ENCODE results near the gene TRIM62.

The TRIM62 gene

DNA sequence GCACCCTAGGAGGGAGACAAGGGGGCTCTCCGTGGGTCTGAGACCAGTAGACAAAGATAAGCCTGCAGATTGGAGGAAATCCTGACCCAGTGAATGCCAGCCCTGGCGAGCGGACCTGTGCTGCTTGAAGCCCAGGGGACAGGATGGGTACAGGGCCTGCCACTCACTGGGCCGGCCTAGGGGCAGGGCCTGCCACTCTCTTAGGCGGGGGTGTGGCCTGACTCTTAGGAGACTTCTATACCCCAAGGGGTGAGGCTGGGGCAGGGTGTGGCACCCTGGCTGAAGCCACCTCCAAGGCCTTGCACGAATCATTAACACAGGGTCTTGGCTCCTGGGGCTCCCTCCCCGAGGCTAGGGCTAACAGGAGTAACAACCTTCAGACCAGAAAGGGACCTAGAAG, 30.7 kb downstream of the TRIM62 start:
- Histone ChIP-seq H3K36me3 (replicated peaks; ENCODE audit: insufficient read depth, low read length) (no peaks in the 10 kb centered on the region), H3K9me2 (replicated peaks; ENCODE audit: insufficient read depth, low read length) (no peaks in the 10 kb centered on the region), H3K27ac (ENCODE audit: low read length) (no peak overlapping the region), H3K4me3 (ENCODE audit: low read length) (no peak overlapping the region), H3K9ac (ENCODE audit: low read length) (no peak overlapping the region), H4K20me1 (ENCODE audit: insufficient read depth, low read length) (no peaks in the 10 kb centered on the region), H3K79me2 (ENCODE audit: low read length) (no peaks in the 10 kb centered on the region), H3K27me3 (replicated peaks; ENCODE audit: insufficient read depth, low read length) (no peaks in the 10 kb centered on the region), H3K4me2 (ENCODE audit: low read depth, low read length) (no peak overlapping the region), H3K9me3 (replicated peaks; ENCODE audit: insufficient read depth, low read length) (no peaks in the 10 kb centered on the region), H3F3A (ENCODE audit: insufficient read depth, low read length) (no peaks in the 10 kb centered on the region), H3K4me1 (ENCODE audit: low read length) (no peaks in the 10 kb centered on the region), H2AFZ (ENCODE audit: low read length) (no peak overlapping the region)
- no peak for DNase-seq
- TF ChIP-seq, protein P1, sequence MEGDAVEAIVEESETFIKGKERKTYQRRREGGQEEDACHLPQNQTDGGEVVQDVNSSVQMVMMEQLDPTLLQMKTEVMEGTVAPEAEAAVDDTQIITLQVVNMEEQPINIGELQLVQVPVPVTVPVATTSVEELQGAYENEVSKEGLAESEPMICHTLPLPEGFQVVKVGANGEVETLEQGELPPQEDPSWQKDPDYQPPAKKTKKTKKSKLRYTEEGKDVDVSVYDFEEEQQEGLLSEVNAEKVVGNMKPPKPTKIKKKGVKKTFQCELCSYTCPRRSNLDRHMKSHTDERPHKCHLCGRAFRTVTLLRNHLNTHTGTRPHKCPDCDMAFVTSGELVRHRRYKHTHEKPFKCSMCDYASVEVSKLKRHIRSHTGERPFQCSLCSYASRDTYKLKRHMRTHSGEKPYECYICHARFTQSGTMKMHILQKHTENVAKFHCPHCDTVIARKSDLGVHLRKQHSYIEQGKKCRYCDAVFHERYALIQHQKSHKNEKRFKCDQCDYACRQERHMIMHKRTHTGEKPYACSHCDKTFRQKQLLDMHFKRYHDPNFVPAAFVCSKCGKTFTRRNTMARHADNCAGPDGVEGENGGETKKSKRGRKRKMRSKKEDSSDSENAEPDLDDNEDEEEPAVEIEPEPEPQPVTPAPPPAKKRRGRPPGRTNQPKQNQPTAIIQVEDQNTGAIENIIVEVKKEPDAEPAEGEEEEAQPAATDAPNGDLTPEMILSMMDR (IDR thresholded peaks at IDR 0.05; ENCODE audit: low read length) = no peak
- TF ChIP-seq EZH2 (optimal IDR thresholded peaks at IDR 0.05; ENCODE audit: low read depth, low read length) = no peak
- TF ChIP-seq EZH2phosphoT487 (IDR thresholded peaks at IDR 0.05; ENCODE audit: low read length) = no peak

DNA sequence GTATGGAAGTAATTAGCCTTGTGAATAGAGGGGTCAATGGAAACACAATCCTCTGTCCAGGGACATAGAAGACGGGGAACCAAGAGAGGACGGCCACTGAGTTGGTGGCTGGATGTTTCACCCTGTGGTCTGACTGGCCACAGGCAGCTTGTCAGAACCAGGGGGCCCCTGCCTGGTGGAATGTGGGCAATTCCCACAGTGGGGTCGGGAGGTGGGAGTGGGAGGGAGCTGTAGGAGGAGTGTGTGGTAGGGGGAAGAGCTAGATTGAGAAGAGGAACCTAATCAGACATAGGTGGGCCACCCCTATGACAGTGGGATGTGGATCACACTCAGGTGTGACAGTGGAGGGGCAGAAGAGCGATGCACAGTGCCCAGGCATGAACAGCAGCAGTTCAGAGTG, 31.3 kb downstream of the TRIM62 start:
- Histone ChIP-seq H3K79me2 (ENCODE audit: low read length) (no peaks in the 10 kb centered on the region), H4K20me1 (ENCODE audit: insufficient read depth, low read length) (no peaks in the 10 kb centered on the region), H3K9me3 (replicated peaks; ENCODE audit: insufficient read depth, low read length) (no peaks in the 10 kb centered on the region), H3K27me3 (replicated peaks; ENCODE audit: insufficient read depth, low read length) (no peaks in the 10 kb centered on the region), H3K4me3 (ENCODE audit: low read length) (no peak overlapping the region), H3F3A (ENCODE audit: insufficient read depth, low read length) (no peaks in the 10 kb centered on the region), H3K4me1 (ENCODE audit: low read length) (no peaks in the 10 kb centered on the region), H3K36me3 (replicated peaks; ENCODE audit: insufficient read depth, low read length) (no peaks in the 10 kb centered on the region), H2AFZ (ENCODE audit: low read length) (no peak overlapping the region), H3K27ac (ENCODE audit: low read length) (no peak overlapping the region), H3K9ac (ENCODE audit: low read length) (no peak overlapping the region), H3K4me2 (ENCODE audit: low read depth, low read length) (no peak overlapping the region), H3K9me2 (replicated peaks; ENCODE audit: insufficient read depth, low read length) (no peaks in the 10 kb centered on the region)
- no peak for DNase-seq
- TF ChIP-seq EZH2phosphoT487 (IDR thresholded peaks at IDR 0.05; ENCODE audit: low read length) (no peak), EZH2 (optimal IDR thresholded peaks at IDR 0.05; ENCODE audit: low read depth, low read length) (no peak)
- TF ChIP-seq, protein P1 (IDR thresholded peaks at IDR 0.05; ENCODE audit: low read length) = no peak

DNA sequence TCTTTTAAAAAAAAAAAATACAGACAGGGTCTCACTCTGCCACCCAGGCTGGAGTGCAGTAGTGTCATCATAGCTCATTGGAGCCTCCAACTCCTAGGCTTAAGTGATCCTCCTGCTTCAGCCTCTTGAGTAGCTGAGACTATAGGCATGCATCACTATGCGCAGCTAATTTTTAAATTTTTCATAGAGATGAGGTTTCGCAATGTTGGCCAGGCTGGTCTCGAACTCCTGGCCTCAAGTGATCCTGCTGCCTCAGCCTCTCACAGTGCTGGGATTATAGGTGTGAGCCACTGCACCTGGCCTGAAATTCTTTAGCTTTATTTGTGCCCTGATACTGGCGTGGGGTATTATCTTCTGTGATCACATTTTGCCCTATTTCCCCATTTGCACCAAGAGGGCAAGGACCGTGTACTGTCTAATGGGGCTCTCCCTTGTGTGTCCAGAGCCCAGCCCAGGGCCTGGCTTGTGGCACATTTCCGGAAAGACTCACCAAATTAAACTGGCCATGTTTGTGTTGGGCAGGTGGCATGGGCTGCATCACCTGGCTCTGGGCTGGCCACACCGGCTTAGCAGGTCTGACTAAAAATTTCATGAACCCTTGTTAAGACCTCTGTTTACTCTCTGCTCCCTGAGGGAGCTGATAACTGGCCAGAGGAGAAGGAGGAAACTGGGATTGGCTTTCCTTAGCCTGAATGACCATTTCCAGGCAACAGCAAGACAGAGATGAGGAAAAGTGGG, 32.2 kb downstream of the TRIM62 start:
- no peaks in the 10 kb centered on the region for H3F3A ChIP-seq (ENCODE audit: insufficient read depth, low read length)
- no peaks in the 10 kb centered on the region for H3K9me2 ChIP-seq (replicated peaks; ENCODE audit: insufficient read depth, low read length)
- H2AFZ ChIP-seq (ENCODE audit: low read length) = no peak overlapping the region
- no peaks in the 10 kb centered on the region for H4K20me1 ChIP-seq (ENCODE audit: insufficient read depth, low read length)
- no peak for DNase-seq
- H3K4me1 ChIP-seq (ENCODE audit: low read length) = no peaks in the 10 kb centered on the region
- no peaks in the 10 kb centered on the region for H3K36me3 ChIP-seq (replicated peaks; ENCODE audit: insufficient read depth, low read length)
- H3K9me3 ChIP-seq (replicated peaks; ENCODE audit: insufficient read depth, low read length) = no peaks in the 10 kb centered on the region
- H3K4me2 ChIP-seq (ENCODE audit: low read depth, low read length) = no peak overlapping the region
- H3K9ac ChIP-seq (ENCODE audit: low read length) = no peak overlapping the region
- H3K27ac ChIP-seq (ENCODE audit: low read length) = no peak overlapping the region
- H3K79me2 ChIP-seq (ENCODE audit: low read length) = no peaks in the 10 kb centered on the region
- TF ChIP-seq EZH2phosphoT487 (IDR thresholded peaks at IDR 0.05; ENCODE audit: low read length) (no peak), EZH2 (optimal IDR thresholded peaks at IDR 0.05; ENCODE audit: low read depth, low read length) (no peak)
- no peak overlapping the region for H3K4me3 ChIP-seq (ENCODE audit: low read length)
- H3K27me3 ChIP-seq (replicated peaks; ENCODE audit: insufficient read depth, low read length) = no peaks in the 10 kb centered on the region

DNA sequence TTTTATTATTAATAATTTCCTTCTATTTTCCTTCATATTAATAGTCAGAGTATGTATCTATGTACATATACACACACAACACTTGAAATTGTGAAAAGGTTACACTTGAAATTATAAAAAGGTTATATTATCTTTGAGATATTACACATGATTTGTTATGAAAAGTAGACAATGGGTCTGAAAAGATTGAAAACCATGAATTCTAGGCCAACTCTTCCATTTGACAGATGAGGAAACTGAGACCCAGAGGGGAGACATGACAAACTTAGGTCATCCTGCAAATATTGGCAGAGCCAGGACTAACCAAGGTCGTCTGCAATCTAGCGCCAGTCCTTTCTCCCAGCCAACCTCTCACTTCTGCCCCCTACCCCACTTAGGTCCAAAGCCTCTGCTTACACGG, 33.2 kb downstream of the TRIM62 start:
- H3K36me3 ChIP-seq (replicated peaks; ENCODE audit: insufficient read depth, low read length) = no peaks in the 10 kb centered on the region
- H3K27ac ChIP-seq (ENCODE audit: low read length) = no peak overlapping the region
- no peaks in the 10 kb centered on the region for H3K9me2 ChIP-seq (replicated peaks; ENCODE audit: insufficient read depth, low read length)
- no peak overlapping the region for H3K9ac ChIP-seq (ENCODE audit: low read length)
- H3K79me2 ChIP-seq (ENCODE audit: low read length) = no peaks in the 10 kb centered on the region
- TF ChIP-seq EZH2phosphoT487 (IDR thresholded peaks at IDR 0.05; ENCODE audit: low read length) (no peak), EZH2 (optimal IDR thresholded peaks at IDR 0.05; ENCODE audit: low read depth, low read length) (no peak)
- TF ChIP-seq, protein P1 (IDR thresholded peaks at IDR 0.05; ENCODE audit: low read length) = no peak
- no peaks in the 10 kb centered on the region for H3K27me3 ChIP-seq (replicated peaks; ENCODE audit: insufficient read depth, low read length)
- no peaks in the 10 kb centered on the region for H4K20me1 ChIP-seq (ENCODE audit: insufficient read depth, low read length)
- H3K4me2 ChIP-seq (ENCODE audit: low read depth, low read length) = no peak overlapping the region
- no peak overlapping the region for H3K4me3 ChIP-seq (ENCODE audit: low read length)
- H3F3A ChIP-seq (ENCODE audit: insufficient read depth, low read length) = no peaks in the 10 kb centered on the region
- no peak for DNase-seq
- no peaks in the 10 kb centered on the region for H3K9me3 ChIP-seq (replicated peaks; ENCODE audit: insufficient read depth, low read length)
- no peak overlapping the region for H2AFZ ChIP-seq (ENCODE audit: low read length)
- no peaks in the 10 kb centered on the region for H3K4me1 ChIP-seq (ENCODE audit: low read length)
